Esophagus squamous epithelium (tissue), 4 donors: Measurements from ENCODE around the gene TBXA2R.

Experiments used
- CTCF ChIP-seq, 6 experiments: fragments of 450-650 bp in 4 of 6; fragments of 200-600 bp in 2 of 6; sonication (generic) in 2 of 6; IDR thresholded peaks; one replicate each; pipeline ENCODE4 v1.5.1; 2016 to 2019; ENCODE audit warnings: antibody characterized with exemption in 6 of 6, mild to moderate bottlenecking in 4 of 6, moderate library complexity in 4 of 6
- POLR2A ChIP-seq, 4 donors: fragments of 450-650 bp; IDR thresholded peaks; one replicate each; pipeline ENCODE4 v1.6.1; 2017; ENCODE audit warnings: antibody characterized with exemption in 4 of 4, mild to moderate bottlenecking in 4 of 4, moderate library complexity in 3 of 4

- no peak for TF ChIP-seq CTCF (IDR thresholded peaks at IDR 0.05)
- TF ChIP-seq POLR2A (IDR thresholded peaks at IDR 0.05): no peak
These were observed 37.8 kb upstream of the TBXA2R start for GRCh38 chr19:3644351-3645066.
